Measurements from ENCODE around the gene ADGRD1.

The ADGRD1 gene

DNA sequence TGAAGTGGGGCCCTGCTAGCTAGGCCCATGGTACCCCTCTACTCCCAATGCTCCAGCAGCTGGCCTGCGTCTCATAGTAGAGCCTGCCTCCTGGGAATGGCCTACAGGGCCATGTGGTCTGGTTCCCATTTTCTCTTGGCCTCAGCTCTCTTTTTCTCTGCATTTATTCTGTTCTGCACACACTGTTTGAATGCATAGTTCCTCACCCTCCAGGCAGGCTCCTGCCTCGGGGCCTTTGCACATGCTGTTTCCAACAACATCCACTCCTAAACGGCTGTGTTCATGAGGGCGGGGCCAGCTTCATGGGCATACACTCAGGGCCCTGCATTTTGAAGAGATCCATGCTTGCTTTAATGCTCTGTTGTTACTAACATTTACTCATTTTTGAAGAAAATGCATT, 204.0 kb downstream of the ADGRD1 start:
- FAIRE-seq (no peak), DNase-seq (ENCODE audit: insufficient read length, low spot score) (no peak)
- TF ChIP-seq POU2F2 (IDR thresholded peaks at IDR 0.05; ENCODE audit: low read depth, low read length): no peak
- TF ChIP-seq SPI1 (IDR thresholded peaks at IDR 0.05; ENCODE audit: low read depth, low read length): no peak

DNA sequence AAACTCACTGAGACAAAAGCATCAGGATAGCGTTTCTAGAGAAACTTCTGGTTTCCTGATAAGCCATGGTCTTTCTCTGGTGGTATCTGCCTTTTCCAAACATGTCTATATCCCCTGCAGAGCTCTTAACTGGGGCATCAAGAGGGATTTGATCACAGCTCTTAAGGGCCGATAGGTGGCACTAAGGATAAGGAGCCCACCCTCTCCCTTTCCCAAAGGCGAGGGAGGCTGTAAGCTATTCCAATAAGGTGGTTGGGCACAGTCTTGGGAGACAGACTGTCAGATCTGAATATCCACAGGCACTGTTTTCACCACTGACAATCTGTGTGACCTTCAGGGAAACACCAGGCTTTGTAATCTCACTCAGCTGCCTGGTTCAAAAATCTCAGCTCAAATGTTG, 206.0 kb downstream of the ADGRD1 start:
- DNase-seq (ENCODE audit: insufficient read length, low spot score) (no peak), FAIRE-seq (no peak)
- TF ChIP-seq POLR2AphosphoS5 (IDR thresholded peaks at IDR 0.05; ENCODE audit: low read depth, low read length) (no peak), SPI1 (IDR thresholded peaks at IDR 0.05; ENCODE audit: low read depth, low read length) (no peak), POU2F2 (IDR thresholded peaks at IDR 0.05; ENCODE audit: low read depth, low read length) (no peak), PAX5 (IDR thresholded peaks at IDR 0.05; ENCODE audit: insufficient read depth, low read length, severe bottlenecking) (no peak), TAF1 (IDR thresholded peaks at IDR 0.05; ENCODE audit: low read depth, low read length) (no peak), POLR2A (IDR thresholded peaks at IDR 0.05; ENCODE audit: low read depth, low read length) (no peak)

DNA sequence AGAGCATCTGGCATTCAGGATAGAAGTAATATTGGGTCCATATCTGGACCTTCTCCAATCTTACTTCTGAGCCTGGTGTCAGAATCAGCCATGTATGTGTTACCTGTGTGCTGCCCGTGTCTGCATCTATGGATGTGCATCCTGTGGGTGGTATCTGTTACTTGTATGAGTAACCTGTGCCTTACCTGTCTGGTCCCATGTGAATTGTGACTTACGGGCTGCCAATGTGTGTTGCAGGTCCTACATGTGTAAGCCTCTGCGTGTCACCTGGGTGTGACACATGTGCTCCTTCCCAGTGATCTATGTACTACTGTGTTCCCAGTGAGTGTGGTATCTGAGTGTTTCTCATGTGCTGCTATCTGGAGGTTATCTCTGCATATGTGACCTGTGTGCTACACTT, 208.4 kb downstream of the ADGRD1 start:
- FAIRE-seq (no peak), DNase-seq (ENCODE audit: insufficient read length, low spot score) (no peak)
- no peak for TF ChIP-seq SPI1 (IDR thresholded peaks at IDR 0.05; ENCODE audit: low read depth, low read length)

DNA sequence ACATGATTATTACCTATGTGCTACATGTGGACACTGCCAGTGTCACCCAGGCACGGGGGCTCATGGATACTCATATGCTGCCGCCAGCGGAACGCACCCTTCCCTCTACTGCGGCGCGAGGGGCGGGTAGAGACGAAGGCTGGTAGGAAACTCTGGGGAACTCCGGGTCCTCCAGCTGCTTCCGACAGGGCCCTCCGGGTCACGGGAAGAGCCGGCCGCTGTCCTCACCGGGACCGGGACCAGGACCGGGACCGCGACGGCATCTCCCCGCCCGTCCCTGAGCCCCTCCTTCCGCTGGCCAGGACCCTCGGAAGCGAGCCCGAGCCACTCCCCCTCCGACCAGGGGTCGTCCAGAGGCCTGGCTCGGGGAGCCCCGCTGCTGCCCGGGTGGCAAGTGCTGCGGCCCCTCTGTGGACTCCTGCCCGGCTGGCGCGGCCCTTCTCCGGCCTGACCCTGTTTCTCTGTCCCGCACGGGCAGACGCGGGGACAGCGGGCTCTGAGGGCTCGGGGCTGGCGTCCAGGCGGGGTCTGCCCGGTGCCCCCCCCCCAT, 209.6 kb downstream of the ADGRD1 start:
- no peak for FAIRE-seq
- TF ChIP-seq TAF1 (IDR thresholded peaks at IDR 0.05; ENCODE audit: low read depth, low read length): no peak
- DNase-seq (ENCODE audit: insufficient read length, low spot score): no peak

DNA sequence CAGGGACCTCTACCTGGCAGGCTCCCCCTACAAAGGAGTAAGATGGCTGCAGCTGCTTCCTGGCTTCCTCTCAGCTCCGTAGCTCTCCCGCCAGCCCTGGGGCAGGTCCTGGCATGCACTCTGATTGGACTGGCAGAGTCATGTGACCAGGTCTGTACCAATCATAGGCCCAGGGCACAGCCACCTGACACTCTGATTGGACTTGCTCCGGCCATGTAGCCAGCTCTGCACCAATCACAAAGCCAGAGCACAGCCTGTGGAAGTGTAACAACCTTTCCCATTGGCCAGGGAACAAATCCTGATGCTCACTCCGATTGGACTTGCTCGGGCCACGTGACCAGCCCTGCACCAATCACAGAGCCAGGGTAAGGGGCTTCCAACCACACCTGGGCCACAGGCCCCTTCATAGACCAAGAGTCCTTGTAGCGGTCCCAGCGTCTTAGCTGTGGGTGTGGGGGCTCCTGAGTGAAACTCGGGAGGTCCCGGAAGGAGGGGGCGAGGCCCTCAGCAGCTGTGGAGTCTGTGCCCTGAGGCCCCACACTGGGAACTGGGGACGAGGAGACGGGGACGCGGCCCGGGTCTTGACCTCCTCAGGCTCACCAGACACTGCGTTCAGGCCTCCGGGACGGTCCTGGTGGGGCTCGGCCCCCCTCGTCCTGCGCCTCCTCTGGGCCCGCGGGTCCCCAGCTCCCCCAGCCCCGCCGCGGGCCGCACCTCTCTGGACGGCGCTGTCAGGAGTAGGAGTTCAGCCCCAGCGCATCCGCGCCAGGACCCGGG, 210.6 kb downstream of the ADGRD1 start:
- TF ChIP-seq POLR2AphosphoS5 (IDR thresholded peaks at IDR 0.05; ENCODE audit: low read depth, low read length): no peak
- TF ChIP-seq POLR2A (IDR thresholded peaks at IDR 0.05; ENCODE audit: low read depth, low read length): no peak
- TF ChIP-seq PAX5 (IDR thresholded peaks at IDR 0.05; ENCODE audit: insufficient read depth, low read length, severe bottlenecking): no peak
- no peak for TF ChIP-seq POU2F2 (IDR thresholded peaks at IDR 0.05; ENCODE audit: low read depth, low read length)
- TF ChIP-seq TAF1 (IDR thresholded peaks at IDR 0.05; ENCODE audit: low read depth, low read length): no peak
- TF ChIP-seq SPI1 (IDR thresholded peaks at IDR 0.05; ENCODE audit: low read depth, low read length): no peak
- FAIRE-seq (no peak), DNase-seq (ENCODE audit: insufficient read length, low spot score) (no peak)

DNA sequence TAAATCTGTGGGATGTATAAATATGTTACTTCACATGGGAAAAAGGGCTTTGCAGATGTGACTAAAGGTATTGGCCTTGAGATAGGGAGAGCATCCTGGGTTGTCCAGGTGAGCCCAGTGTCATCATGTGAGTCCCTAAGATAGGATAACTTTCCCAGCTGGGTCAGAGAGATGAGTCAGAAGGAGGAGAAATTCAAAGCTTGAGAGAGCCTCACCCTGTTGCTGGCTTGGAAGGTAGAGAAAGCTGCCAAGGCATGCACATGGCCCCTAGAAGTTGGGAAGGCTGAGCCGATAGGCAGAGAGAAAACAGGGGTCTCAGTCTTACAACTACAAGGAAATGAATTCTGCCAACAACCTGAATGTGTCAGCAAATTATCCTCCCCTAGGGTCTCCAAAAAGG, 213.0 kb downstream of the ADGRD1 start:
- FAIRE-seq (no peak), DNase-seq (ENCODE audit: insufficient read length, low spot score) (no peak)
- TF ChIP-seq POLR2AphosphoS5 (IDR thresholded peaks at IDR 0.05; ENCODE audit: low read depth, low read length) (no peak), POU2F2 (IDR thresholded peaks at IDR 0.05; ENCODE audit: low read depth, low read length) (no peak)

DNA sequence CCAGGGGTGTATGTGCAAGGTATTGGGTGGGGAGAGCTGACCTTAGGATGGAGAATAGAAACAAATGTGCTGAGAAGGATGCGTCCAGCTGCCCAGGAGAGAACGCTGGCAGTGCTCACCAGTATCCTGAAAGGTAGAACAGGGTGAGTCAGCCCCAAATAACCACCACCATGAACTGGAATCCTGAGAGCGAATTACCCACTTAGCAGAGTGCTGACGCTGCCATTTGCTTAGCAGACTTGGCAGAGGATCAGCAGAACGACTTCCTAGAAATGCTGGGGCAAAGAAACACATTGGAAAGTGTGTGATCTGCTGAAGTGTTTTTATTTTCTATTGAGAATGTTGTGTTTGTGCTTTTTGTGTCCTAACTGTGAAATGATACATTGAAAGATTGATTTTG, 213.6 kb downstream of the ADGRD1 start:
- no peak for TF ChIP-seq POU2F2 (IDR thresholded peaks at IDR 0.05; ENCODE audit: low read depth, low read length)
- TF ChIP-seq SPI1 (IDR thresholded peaks at IDR 0.05; ENCODE audit: low read depth, low read length): no peak
- TF ChIP-seq POLR2A (IDR thresholded peaks at IDR 0.05; ENCODE audit: low read depth, low read length): no peak
- TF ChIP-seq TAF1 (IDR thresholded peaks at IDR 0.05; ENCODE audit: low read depth, low read length): no peak
- no peak for TF ChIP-seq POLR2AphosphoS5 (IDR thresholded peaks at IDR 0.05; ENCODE audit: low read depth, low read length)
- TF ChIP-seq PAX5 (IDR thresholded peaks at IDR 0.05; ENCODE audit: insufficient read depth, low read length, severe bottlenecking): no peak
- DNase-seq (ENCODE audit: insufficient read length, low spot score) (no peak), FAIRE-seq (no peak)

DNA sequence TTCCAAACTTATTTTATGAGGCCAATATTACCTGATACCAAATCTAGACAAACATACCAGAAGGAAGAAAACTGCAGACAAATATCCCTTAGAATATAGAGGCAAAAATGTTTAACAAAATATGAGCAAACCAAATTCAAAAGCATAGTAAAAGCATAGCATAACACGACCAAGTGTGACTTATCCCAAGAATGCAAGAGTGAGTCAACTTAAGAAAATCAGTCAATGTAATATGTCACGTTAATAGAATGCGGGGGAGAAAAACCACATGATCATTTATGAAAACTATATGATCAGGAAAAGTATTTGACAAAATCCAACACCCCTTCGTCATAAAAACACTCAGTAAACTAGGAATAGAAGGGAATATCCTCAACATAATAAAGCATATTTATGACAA, 217.3 kb downstream of the ADGRD1 start:
- TF ChIP-seq POU2F2 (IDR thresholded peaks at IDR 0.05; ENCODE audit: low read depth, low read length): no peak
- no peak for TF ChIP-seq POLR2A (IDR thresholded peaks at IDR 0.05; ENCODE audit: low read depth, low read length)
- no peak for TF ChIP-seq POLR2AphosphoS5 (IDR thresholded peaks at IDR 0.05; ENCODE audit: low read depth, low read length)
- no peak for TF ChIP-seq PAX5 (IDR thresholded peaks at IDR 0.05; ENCODE audit: insufficient read depth, low read length, severe bottlenecking)
- TF ChIP-seq SPI1 (IDR thresholded peaks at IDR 0.05; ENCODE audit: low read depth, low read length): no peak
- FAIRE-seq (no peak), DNase-seq (ENCODE audit: insufficient read length, low spot score) (no peak)

DNA sequence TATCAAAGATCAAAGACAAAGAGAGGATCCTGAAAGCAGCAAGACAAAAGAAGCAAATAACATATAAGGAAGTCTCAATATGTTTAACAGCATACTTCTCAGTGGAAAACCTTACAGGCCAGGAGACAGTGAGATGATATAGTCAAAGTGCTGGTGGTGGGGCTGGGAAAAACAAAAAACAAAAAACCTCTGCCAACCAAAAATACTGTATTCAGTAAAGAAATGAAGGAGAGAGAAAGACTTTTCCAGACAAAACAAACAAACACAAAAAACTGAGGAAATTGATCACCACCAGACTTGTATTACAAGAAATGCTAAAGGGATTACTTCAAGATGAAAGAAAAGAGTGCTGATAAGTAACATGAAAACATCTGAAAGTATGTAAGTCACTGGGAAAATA, 221.2 kb downstream of the ADGRD1 start:
- DNase-seq (ENCODE audit: insufficient read length, low spot score) (no peak), FAIRE-seq (no peak)
- TF ChIP-seq TAF1 (IDR thresholded peaks at IDR 0.05; ENCODE audit: low read depth, low read length) (no peak), POLR2AphosphoS5 (IDR thresholded peaks at IDR 0.05; ENCODE audit: low read depth, low read length) (no peak), SPI1 (IDR thresholded peaks at IDR 0.05; ENCODE audit: low read depth, low read length) (no peak), POU2F2 (IDR thresholded peaks at IDR 0.05; ENCODE audit: low read depth, low read length) (no peak), PAX5 (IDR thresholded peaks at IDR 0.05; ENCODE audit: insufficient read depth, low read length, severe bottlenecking) (no peak), POLR2A (IDR thresholded peaks at IDR 0.05; ENCODE audit: low read depth, low read length) (no peak)

DNA sequence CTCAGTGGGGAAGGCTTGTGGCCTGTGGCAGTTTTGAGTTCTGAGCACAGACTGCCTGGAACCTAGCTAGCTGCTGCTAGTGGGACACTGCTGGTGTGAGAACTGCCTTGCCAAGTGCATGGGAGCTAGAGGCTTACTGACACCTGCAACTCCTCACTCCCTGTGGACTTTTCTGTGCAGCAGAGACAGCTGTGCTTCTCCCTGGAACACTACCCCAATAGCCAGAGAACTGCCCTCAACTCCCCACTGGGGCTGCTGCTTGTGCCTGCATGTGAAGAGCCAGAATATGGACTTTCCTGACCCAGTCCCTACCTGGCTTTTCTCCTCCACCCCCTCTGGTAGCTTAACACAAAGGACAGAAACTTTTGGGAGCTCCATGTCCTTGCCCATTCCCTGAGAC, 222.6 kb downstream of the ADGRD1 start:
- DNase-seq (ENCODE audit: insufficient read length, low spot score): no peak
- no peak for FAIRE-seq
- TF ChIP-seq PAX5 (IDR thresholded peaks at IDR 0.05; ENCODE audit: insufficient read depth, low read length, severe bottlenecking): no peak
- no peak for TF ChIP-seq POLR2AphosphoS5 (IDR thresholded peaks at IDR 0.05; ENCODE audit: low read depth, low read length)
- TF ChIP-seq SPI1 (IDR thresholded peaks at IDR 0.05; ENCODE audit: low read depth, low read length): no peak
- no peak for TF ChIP-seq TAF1 (IDR thresholded peaks at IDR 0.05; ENCODE audit: low read depth, low read length)
- no peak for TF ChIP-seq POLR2A (IDR thresholded peaks at IDR 0.05; ENCODE audit: low read depth, low read length)

DNA sequence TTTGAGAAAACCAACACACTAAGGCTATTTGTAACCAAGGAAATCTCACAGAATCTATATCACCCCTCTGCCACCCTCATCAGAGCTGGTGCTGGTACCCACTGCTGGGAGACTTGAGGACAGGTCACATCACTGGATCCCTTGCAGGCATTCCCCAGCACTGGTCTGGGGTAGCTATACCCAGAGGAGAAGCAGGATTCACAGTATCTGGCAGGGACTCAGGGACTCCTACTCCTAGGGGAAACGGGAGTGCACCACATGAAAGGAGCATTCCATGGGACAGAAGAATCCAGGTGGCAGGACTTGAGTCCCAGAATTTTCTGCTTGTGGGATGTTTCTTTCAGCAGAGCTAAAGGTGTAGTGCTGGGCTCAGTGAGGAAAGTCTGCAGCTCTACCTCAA, 223.2 kb downstream of the ADGRD1 start:
- no peak for DNase-seq (ENCODE audit: insufficient read length, low spot score)
- TF ChIP-seq TAF1 (IDR thresholded peaks at IDR 0.05; ENCODE audit: low read depth, low read length) (no peak), POU2F2 (IDR thresholded peaks at IDR 0.05; ENCODE audit: low read depth, low read length) (no peak), SPI1 (IDR thresholded peaks at IDR 0.05; ENCODE audit: low read depth, low read length) (no peak), POLR2AphosphoS5 (IDR thresholded peaks at IDR 0.05; ENCODE audit: low read depth, low read length) (no peak), PAX5 (IDR thresholded peaks at IDR 0.05; ENCODE audit: insufficient read depth, low read length, severe bottlenecking) (no peak), POLR2A (IDR thresholded peaks at IDR 0.05; ENCODE audit: low read depth, low read length) (no peak)
- no peak for FAIRE-seq
